ENCODE results near the gene COMT.

DNA sequence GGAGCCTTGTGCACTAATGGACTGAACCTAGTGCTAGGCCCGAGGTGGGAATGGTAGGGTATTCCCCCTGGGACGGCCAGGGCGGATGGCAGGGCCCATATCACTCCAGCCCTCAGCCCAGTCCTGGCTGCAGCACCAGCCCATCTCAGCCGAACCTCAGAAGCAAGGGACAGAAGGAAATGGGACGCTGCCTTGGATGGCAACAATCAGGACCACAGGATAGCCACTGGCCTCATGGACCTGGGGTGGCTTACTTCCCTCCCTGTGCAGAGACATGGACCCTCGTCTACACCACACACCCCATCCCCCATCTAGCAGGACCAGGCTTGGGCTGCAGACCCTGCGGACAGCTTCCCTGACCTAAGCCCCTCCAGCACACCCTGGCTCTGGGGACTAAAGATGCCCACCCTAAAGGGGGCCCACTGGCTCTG lies 50.9 kb downstream of the COMT start:
- TF ChIP-seq, protein P1, sequence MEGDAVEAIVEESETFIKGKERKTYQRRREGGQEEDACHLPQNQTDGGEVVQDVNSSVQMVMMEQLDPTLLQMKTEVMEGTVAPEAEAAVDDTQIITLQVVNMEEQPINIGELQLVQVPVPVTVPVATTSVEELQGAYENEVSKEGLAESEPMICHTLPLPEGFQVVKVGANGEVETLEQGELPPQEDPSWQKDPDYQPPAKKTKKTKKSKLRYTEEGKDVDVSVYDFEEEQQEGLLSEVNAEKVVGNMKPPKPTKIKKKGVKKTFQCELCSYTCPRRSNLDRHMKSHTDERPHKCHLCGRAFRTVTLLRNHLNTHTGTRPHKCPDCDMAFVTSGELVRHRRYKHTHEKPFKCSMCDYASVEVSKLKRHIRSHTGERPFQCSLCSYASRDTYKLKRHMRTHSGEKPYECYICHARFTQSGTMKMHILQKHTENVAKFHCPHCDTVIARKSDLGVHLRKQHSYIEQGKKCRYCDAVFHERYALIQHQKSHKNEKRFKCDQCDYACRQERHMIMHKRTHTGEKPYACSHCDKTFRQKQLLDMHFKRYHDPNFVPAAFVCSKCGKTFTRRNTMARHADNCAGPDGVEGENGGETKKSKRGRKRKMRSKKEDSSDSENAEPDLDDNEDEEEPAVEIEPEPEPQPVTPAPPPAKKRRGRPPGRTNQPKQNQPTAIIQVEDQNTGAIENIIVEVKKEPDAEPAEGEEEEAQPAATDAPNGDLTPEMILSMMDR (IDR thresholded peaks at IDR 0.05), result no peak
- TF ChIP-seq EP300 (IDR thresholded peaks at IDR 0.05) (no peak), POLR2A (IDR thresholded peaks at IDR 0.05) (no peak)

Measured in ovary (tissue), 3 donors.